SK-N-SH treated with all-trans-retinoic acid at 6 μM for 48 hours (cell line): Measurements from ENCODE around the gene KIAA0513.

Experiments used
- RARB ChIP-seq: fragments of 250-450 bp; sonication (Bioruptor Pico); IDR thresholded peaks from 2 replicates; pipeline ENCODE4 v1.8.0; 2021; ENCODE audit warnings: mild to moderate bottlenecking, moderate library complexity
- SNAI2 ChIP-seq: fragments of 250-450 bp; sonication (Bioruptor Pico); IDR thresholded peaks from 2 replicates; pipeline ENCODE4 v1.5.0; 2020; ENCODE audit warnings: mild to moderate bottlenecking, moderate library complexity
- TCF4 ChIP-seq: fragments of 250-450 bp; sonication (Bioruptor Pico); IDR thresholded peaks from 2 replicates; pipeline ENCODE4 v1.8.0; 2021; ENCODE audit warnings: mild to moderate bottlenecking, moderate library complexity, borderline replicate concordance
- ZC3H10 ChIP-seq: fragments of 250-450 bp; sonication (Bioruptor Pico); IDR thresholded peaks from 2 replicates; pipeline ENCODE4 v1.5.1; 2021; ENCODE audit warnings: mild to moderate bottlenecking, moderate library complexity
- TF ChIP-seq, protein P1 (sequence below): fragments of 250-450 bp; sonication (Bioruptor Pico); IDR thresholded peaks from 2 replicates; pipeline ENCODE4 v1.5.1; 2020; ENCODE audit warnings: low read depth, mild to moderate bottlenecking, moderate library complexity

DNA sequence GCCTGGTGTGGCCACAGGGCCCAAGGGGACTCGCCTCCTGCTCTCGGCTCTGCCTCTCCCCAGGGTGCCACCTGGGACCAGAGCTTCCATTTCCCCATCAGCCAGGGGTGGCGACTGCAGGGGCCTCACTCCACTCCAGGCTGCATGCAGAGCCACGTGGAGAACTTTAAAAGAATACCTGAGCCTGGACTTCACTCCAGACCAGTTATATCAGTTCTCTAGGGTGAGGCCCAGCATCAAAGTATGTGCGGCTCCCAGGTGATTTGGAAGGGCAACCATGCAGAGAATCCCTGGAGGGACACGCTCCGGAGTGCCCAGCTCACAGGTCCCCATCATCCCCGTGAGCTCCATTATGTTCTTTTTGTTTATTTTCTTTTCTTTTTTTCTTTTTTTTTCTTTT is 39.8 kb downstream of the KIAA0513 start:
- TF ChIP-seq, protein P1, sequence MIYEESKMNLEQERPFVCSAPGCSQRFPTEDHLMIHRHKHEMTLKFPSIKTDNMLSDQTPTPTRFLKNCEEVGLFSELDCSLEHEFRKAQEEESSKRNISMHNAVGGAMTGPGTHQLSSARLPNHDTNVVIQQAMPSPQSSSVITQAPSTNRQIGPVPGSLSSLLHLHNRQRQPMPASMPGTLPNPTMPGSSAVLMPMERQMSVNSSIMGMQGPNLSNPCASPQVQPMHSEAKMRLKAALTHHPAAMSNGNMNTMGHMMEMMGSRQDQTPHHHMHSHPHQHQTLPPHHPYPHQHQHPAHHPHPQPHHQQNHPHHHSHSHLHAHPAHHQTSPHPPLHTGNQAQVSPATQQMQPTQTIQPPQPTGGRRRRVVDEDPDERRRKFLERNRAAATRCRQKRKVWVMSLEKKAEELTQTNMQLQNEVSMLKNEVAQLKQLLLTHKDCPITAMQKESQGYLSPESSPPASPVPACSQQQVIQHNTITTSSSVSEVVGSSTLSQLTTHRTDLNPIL (CRISPR knock-in tag) = no peak
- no peak for TF ChIP-seq SNAI2 (CRISPR knock-in tag)
- TF ChIP-seq RARB (CRISPR knock-in tag) = no peak
- TF ChIP-seq ZC3H10 (CRISPR knock-in tag) = no peak
- TF ChIP-seq TCF4 = no peak
